Bone marrow (tissue), 2 donors: Measurements from ENCODE around the gene GNA14.
"Not testable (repeated sequence)": the region's sequence is repeated elsewhere in the genome, so short reads cannot be mapped to it uniquely, and the experiment has no call there.

Source experiments
- DNase-seq, 2 donors: peaks; one replicate each; lab custom pipeline; 2025; lab: John Stamatoyannopoulos, UW

The GNA14 gene

GRCh38 chr9:77402286-77402685 is 245.8 kb downstream of the GNA14 start:
- no peak for DNase-seq

DNA sequence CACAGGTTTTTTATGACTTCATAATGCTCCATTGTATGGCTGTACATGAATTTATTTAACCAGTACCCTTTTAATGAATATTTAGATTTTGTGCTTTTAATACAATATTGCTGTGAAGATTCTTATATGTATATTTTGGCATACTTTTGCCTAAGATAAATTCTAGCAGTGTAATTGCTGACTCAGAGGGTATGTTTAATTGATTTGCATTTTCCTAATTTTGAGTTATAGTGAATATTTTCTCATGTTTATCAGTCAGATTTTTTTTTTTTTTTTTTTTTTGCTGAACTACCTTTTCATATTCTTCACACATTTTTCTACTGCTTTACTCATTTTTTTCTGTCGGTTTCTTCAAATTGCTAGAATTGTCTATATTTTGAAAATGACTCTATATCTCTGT is 248.2 kb downstream of the GNA14 start:
- DNase-seq: no peak

GRCh38 chr9:77398581-77398980 is 249.5 kb downstream of the GNA14 start:
- DNase-seq: not testable (repeated sequence)

DNA sequence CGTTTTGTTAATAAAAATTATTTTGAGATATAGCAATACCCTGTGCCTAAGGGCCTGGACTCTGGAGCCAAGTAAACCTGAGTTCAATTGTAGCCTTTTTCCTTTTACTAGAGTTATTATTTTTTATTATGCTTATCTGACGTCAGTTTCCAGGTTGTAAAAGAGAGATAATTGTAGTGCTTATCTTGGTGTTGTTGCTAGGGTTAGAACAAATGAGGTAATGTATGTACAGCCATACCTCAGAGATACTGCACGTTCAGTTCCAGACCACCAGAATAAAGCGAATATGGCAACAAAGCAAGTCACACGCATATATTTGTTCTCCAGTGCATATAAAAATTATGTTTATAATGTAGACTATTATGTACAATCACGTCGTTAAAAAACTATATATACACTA is 255.8 kb downstream of the GNA14 start:
- no peak for DNase-seq

GRCh38 chr9:77391834-77392233 is 256.3 kb downstream of the GNA14 start:
- no peak for DNase-seq

DNA sequence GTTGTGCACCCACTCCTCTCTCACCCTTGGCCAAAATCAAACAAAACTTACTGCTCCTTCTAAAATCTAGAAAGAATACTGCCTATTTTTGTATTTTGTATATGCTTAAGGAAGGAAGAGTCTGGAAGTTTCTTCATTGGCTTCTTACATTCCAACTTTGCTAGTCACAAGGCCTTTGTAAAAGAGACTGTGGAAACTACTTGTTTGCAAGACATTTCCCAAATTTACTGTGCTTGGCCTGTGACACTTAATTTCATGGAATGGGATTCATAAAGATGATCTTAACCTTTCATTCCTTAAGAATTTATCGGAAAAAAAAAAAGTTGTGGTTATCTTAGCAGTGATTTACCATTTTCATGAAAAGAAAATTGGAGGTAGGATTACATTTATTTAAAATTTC is 261.9 kb downstream of the GNA14 start:
- DNase-seq: no peak

GRCh38 chr9:77384406-77384805 is 263.7 kb downstream of the GNA14 start:
- DNase-seq: no peak

DNA sequence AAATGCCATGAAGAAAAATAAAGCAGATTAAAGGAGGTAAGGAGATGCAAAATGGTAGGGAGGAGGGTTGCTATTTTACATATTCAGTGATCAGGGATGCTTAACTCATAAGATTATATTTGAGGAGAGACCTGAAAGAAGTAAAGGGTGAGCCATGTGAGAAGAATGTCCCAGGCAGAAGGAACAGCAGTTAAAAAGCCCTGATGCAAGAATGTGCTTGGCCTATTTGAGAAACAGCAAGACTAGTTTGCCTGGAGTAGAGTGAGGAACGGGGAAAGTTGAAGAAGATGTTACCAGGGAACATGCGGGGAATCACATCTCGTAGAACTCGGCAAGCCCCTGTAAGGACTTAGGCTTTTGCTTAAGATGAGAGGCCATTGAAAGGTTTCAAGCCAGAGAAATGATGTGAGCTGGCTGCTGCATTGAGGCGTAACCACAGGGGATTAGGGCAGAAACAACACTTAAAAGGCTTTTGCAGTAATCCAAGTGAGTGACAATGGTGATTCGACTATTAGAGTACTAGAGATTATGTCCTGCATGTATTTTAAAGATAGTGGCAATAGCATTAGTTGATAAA is 272.1 kb downstream of the GNA14 start:
- DNase-seq: no peak

GRCh38 chr9:77374266-77374665 is 273.9 kb downstream of the GNA14 start:
- no peak for DNase-seq
